ENCODE data around the gene PTPRN2.

The PTPRN2 gene

GRCh38 chr7:157493776-157494175, 1093.8 kb downstream of the PTPRN2 start:
- TF ChIP-seq GATA2 (IDR thresholded peaks at IDR 0.05; ENCODE audit: low read depth, low read length) (no peak), GATA3 (IDR thresholded peaks at IDR 0.05; ENCODE audit: low read depth, low read length) (no peak)

- no peak for TF ChIP-seq GATA3 (IDR thresholded peaks at IDR 0.05; ENCODE audit: low read depth, low read length)
- TF ChIP-seq GATA2 (IDR thresholded peaks at IDR 0.05; ENCODE audit: low read depth, low read length): no peak
Measured at GRCh38 chr7:157493017-157493416, 1094.6 kb downstream of the PTPRN2 start.

GRCh38 chr7:157490465-157490912, 1097.1 kb downstream of the PTPRN2 start:
- TF ChIP-seq GATA3 (IDR thresholded peaks at IDR 0.05; ENCODE audit: low read depth, low read length) (no peak), GATA2 (IDR thresholded peaks at IDR 0.05; ENCODE audit: low read depth, low read length) (no peak)

Measured in SH-SY5Y (cell line).